Activated T-cell treated with anti-CD3 and anti-CD28 coated beads, Interleukin-2, amount 50 U/mL, for 24 hours (primary cell): Measurements from ENCODE around the gene CHID1.

Experiments
- DNase-seq: peaks from one replicate; pipeline ENCODE4 v3.0.0-alpha.2; 2020
- H3K27ac Mint-ChIP-seq: 2 replicates; pipeline ENCODE4 v1.8.0; 2020; ENCODE audit warnings: mild to moderate bottlenecking, mixed read lengths
- H3K27me3 Mint-ChIP-seq: 2 replicates; pipeline ENCODE4 v1.8.0; 2020; ENCODE audit warnings: mixed read lengths
- H3K36me3 Mint-ChIP-seq: 2 replicates; pipeline ENCODE4 v1.8.0; 2020; ENCODE audit warnings: low read depth, mixed read lengths
- H3K4me1 Mint-ChIP-seq: 2 replicates; pipeline ENCODE4 v1.8.0; 2020; ENCODE audit warnings: low read depth, mixed read lengths
- H3K4me3 Mint-ChIP-seq: 2 replicates; pipeline ENCODE4 v1.8.0; 2020; ENCODE audit warnings: mild to moderate bottlenecking, moderate library complexity, mixed read lengths
- H3K9me3 Mint-ChIP-seq: 2 replicates; pipeline ENCODE4 v1.8.0; 2020; ENCODE audit warnings: mixed read lengths

Gene CHID1

GRCh38 chr11:862696-863022 is 48.0 kb downstream of the CHID1 start:
- no peaks in the 10 kb centered on the region for H3K27me3 Mint-ChIP-seq
- H3K9me3 Mint-ChIP-seq = no peaks in the 10 kb centered on the region
- DNase-seq = no peak
- H3K27ac Mint-ChIP-seq = no peak overlapping the region
- no peaks in the 10 kb centered on the region for H3K4me1 Mint-ChIP-seq
- H3K36me3 Mint-ChIP-seq = peaks cover 3% of the 10 kb centered on the region
- H3K4me3 Mint-ChIP-seq = no peak overlapping the region

GRCh38 chr11:862081-862661 is 48.4 kb downstream of the CHID1 start:
- no peaks in the 10 kb centered on the region for H3K9me3 Mint-ChIP-seq
- no peak overlapping the region for H3K4me3 Mint-ChIP-seq
- no peak overlapping the region for H3K27ac Mint-ChIP-seq
- no peaks in the 10 kb centered on the region for H3K4me1 Mint-ChIP-seq
- peaks cover 3% of the 10 kb centered on the region for H3K36me3 Mint-ChIP-seq
- no peaks in the 10 kb centered on the region for H3K27me3 Mint-ChIP-seq
- DNase-seq = no peak

GRCh38 chr11:861105-861479 is 49.5 kb downstream of the CHID1 start:
- DNase-seq = no peak
- Mint-ChIP-seq H3K4me3 (no peak overlapping the region), H3K4me1 (peaks cover 1% of the 10 kb centered on the region), H3K27ac (peak overlapping the region; percentile 57), H3K36me3 (peaks cover 3% of the 10 kb centered on the region), H3K9me3 (no peaks in the 10 kb centered on the region), H3K27me3 (no peaks in the 10 kb centered on the region)

- Mint-ChIP-seq H3K27me3 (no peaks in the 10 kb centered on the region), H3K36me3 (no peaks in the 10 kb centered on the region), H3K27ac (peak overlapping the region; percentile 22), H3K4me1 (peaks cover 1% of the 10 kb centered on the region), H3K4me3 (no peak overlapping the region), H3K9me3 (no peaks in the 10 kb centered on the region)
- no peak for DNase-seq
These were observed 50.1 kb downstream of the CHID1 start for GRCh38 chr11:860234-861104.

- Mint-ChIP-seq H3K4me1 (peaks cover 1% of the 10 kb centered on the region), H3K27ac (no peak overlapping the region), H3K9me3 (no peaks in the 10 kb centered on the region), H3K4me3 (no peak overlapping the region), H3K36me3 (no peaks in the 10 kb centered on the region), H3K27me3 (no peaks in the 10 kb centered on the region)
- DNase-seq = no peak
These were observed 51.0 kb downstream of the CHID1 start for GRCh38 chr11:859394-860131.

GRCh38 chr11:858762-859339 is 51.8 kb downstream of the CHID1 start:
- Mint-ChIP-seq H3K9me3 (no peaks in the 10 kb centered on the region), H3K27me3 (no peaks in the 10 kb centered on the region), H3K4me3 (no peak overlapping the region), H3K36me3 (no peaks in the 10 kb centered on the region), H3K4me1 (peaks cover 1% of the 10 kb centered on the region), H3K27ac (no peak overlapping the region)
- DNase-seq = no peak

- Mint-ChIP-seq H3K4me1 (peaks cover 1% of the 10 kb centered on the region), H3K36me3 (no peaks in the 10 kb centered on the region), H3K27ac (no peak overlapping the region), H3K4me3 (no peak overlapping the region), H3K27me3 (no peaks in the 10 kb centered on the region), H3K9me3 (no peaks in the 10 kb centered on the region)
- no peak for DNase-seq
These were observed 52.4 kb downstream of the CHID1 start for GRCh38 chr11:858053-858761.

GRCh38 chr11:856397-856796 is 54.2 kb downstream of the CHID1 start:
- H3K27me3 Mint-ChIP-seq = no peaks in the 10 kb centered on the region
- no peaks in the 10 kb centered on the region for H3K36me3 Mint-ChIP-seq
- no peaks in the 10 kb centered on the region for H3K9me3 Mint-ChIP-seq
- no peak overlapping the region for H3K27ac Mint-ChIP-seq
- H3K4me3 Mint-ChIP-seq = no peak overlapping the region
- peaks cover 1% of the 10 kb centered on the region for H3K4me1 Mint-ChIP-seq
- no peak for DNase-seq

GRCh38 chr11:855796-856195 is 54.8 kb downstream of the CHID1 start:
- H3K36me3 Mint-ChIP-seq = no peaks in the 10 kb centered on the region

GRCh38 chr11:855330-855674 is 55.3 kb downstream of the CHID1 start:
- Mint-ChIP-seq H3K36me3 (no peaks in the 10 kb centered on the region), H3K27ac (no peak overlapping the region), H3K9me3 (no peaks in the 10 kb centered on the region), H3K4me1 (peaks cover 1% of the 10 kb centered on the region), H3K27me3 (peaks cover 5% of the 10 kb centered on the region), H3K4me3 (no peak overlapping the region)
- DNase-seq = no peak

More at GRCh38 chr11:855796-856195, 54.8 kb downstream of the CHID1 start:
- no peaks in the 10 kb centered on the region for H3K9me3 Mint-ChIP-seq
- H3K4me3 Mint-ChIP-seq = no peak overlapping the region
- no peak for DNase-seq
- H3K4me1 Mint-ChIP-seq = peaks cover 1% of the 10 kb centered on the region
- H3K27ac Mint-ChIP-seq = no peak overlapping the region
- H3K27me3 Mint-ChIP-seq = peaks cover 5% of the 10 kb centered on the region

- H3K9me3 Mint-ChIP-seq = no peaks in the 10 kb centered on the region
These were observed 55.8 kb downstream of the CHID1 start for GRCh38 chr11:854601-855329.

GRCh38 chr11:853682-854448 is 56.7 kb downstream of the CHID1 start:
- H3K4me3 Mint-ChIP-seq = no peak overlapping the region
- peaks cover 9% of the 10 kb centered on the region for H3K27me3 Mint-ChIP-seq
- no peaks in the 10 kb centered on the region for H3K36me3 Mint-ChIP-seq
- H3K9me3 Mint-ChIP-seq = no peaks in the 10 kb centered on the region
- H3K27ac Mint-ChIP-seq = no peak overlapping the region
- DNase-seq = no peak
- H3K4me1 Mint-ChIP-seq = peaks cover 1% of the 10 kb centered on the region

More at GRCh38 chr11:854601-855329, 55.8 kb downstream of the CHID1 start:
- no peak overlapping the region for H3K4me3 Mint-ChIP-seq
- no peaks in the 10 kb centered on the region for H3K36me3 Mint-ChIP-seq
- H3K4me1 Mint-ChIP-seq = peaks cover 1% of the 10 kb centered on the region
- no peak overlapping the region for H3K27ac Mint-ChIP-seq
- DNase-seq = no peak
- H3K27me3 Mint-ChIP-seq = peaks cover 5% of the 10 kb centered on the region

- Mint-ChIP-seq H3K4me3 (no peak overlapping the region), H3K9me3 (no peaks in the 10 kb centered on the region), H3K4me1 (peaks cover 7% of the 10 kb centered on the region), H3K27ac (no peak overlapping the region), H3K27me3 (peaks cover 13% of the 10 kb centered on the region), H3K36me3 (no peaks in the 10 kb centered on the region)
- DNase-seq = no peak
These were observed 57.8 kb downstream of the CHID1 start for GRCh38 chr11:852762-853161.
